Panc1 (cell line): Measurements from ENCODE around the gene RNF43. TPM values are rescaled to one million over a fixed set of nuclear protein-coding genes. Genes with fewer than 3 reads are reported as not detected.

Experiments used
- ATAC-seq: fragments of 200-7000 bp; cut with Tn5 transposase; 2 replicates; pipeline ENCODE4 v1.9.1; 2020; ENCODE audit warnings: mild to moderate bottlenecking, moderate library complexity
- BruUV-seq: library from RNA; stranded (reverse); fragments of 400-500 nt; replicated peaks from 2 replicates; lab custom pipeline; 2021; lab: Mats Ljungman, UMichigan
- CTCF ChIA-PET: fragments of 300-600 bp; sonication (Branson Sonifier 250); formaldehyde crosslinking; loops from one replicate; lab custom pipeline; 2022; ENCODE audit warnings: antibody characterized with exemption; lab: Charles Lee
- POLR2A ChIA-PET: fragments of 300-600 bp; sonication (Branson Sonifier 250); formaldehyde crosslinking; loops from one replicate; lab custom pipeline; 2022; ENCODE audit warnings: antibody characterized with exemption; lab: Charles Lee
- DNase-seq: peaks from one replicate; pipeline ENCODE4 v3.0.0-alpha.2; 2010; ENCODE audit warnings: low read depth, low spot score
- H3K27ac ChIP-seq: 2 replicates; pipeline ENCODE4 v1.5.1; 2011; ENCODE audit warnings: mild to moderate bottlenecking, low read length, inconsistent platforms
- H3K27me3 ChIP-seq: fragments of 200-500 bp; sonication (Bioruptor generic); 2 replicates; pipeline ENCODE4 v1.6.0; 2014; ENCODE audit warnings: low read length, inconsistent platforms; ENCODE audit not compliant: control insufficient read depth, insufficient read depth
- H3K36me3 ChIP-seq: fragments of 200-500 bp; sonication (Bioruptor generic); 2 replicates; pipeline ENCODE4 v1.5.1; 2014; ENCODE audit warnings: inconsistent platforms, mild to moderate bottlenecking, low read length, moderate library complexity; ENCODE audit not compliant: control insufficient read depth, insufficient read depth
- H3K4me1 ChIP-seq: 2 replicates; pipeline ENCODE4 v1.5.1; 2011; ENCODE audit warnings: inconsistent platforms, mild to moderate bottlenecking, low read length, moderate library complexity; ENCODE audit not compliant: control insufficient read depth, insufficient read depth
- H3K4me3 ChIP-seq, 2 experiments: 2 replicates each; pipeline ENCODE4 v1.5.1; 2011 to 2012; ENCODE audit warnings: low read depth in 2 of 2, low read length in 2 of 2, mild to moderate bottlenecking in 2 of 2, inconsistent platforms in 1 of 2, moderate library complexity in 1 of 2
- H3K9me3 ChIP-seq: fragments of 200-500 bp; sonication (Bioruptor generic); 2 replicates; pipeline ENCODE4 v1.5.1; 2014; ENCODE audit warnings: low read depth, mild to moderate bottlenecking, inconsistent platforms, low read length, moderate library complexity; ENCODE audit not compliant: control insufficient read depth, insufficient read depth
- POLR2AphosphoS5 ChIP-seq: IDR thresholded peaks from 2 replicates; pipeline ENCODE4 v1.6.1; 2012; ENCODE audit warnings: mild to moderate bottlenecking, low read depth, low read length, moderate library complexity
- REST ChIP-seq, 2 experiments: IDR thresholded peaks; 2 replicates each; pipeline ENCODE4 v1.6.1; 2011 to 2012; ENCODE audit warnings: low read depth in 2 of 2, control low read depth in 1 of 2, low read length in 1 of 2, mild to moderate bottlenecking in 1 of 2, moderate library complexity in 1 of 2; ENCODE audit not compliant: insufficient read depth in 1 of 2
- SIN3A ChIP-seq: IDR thresholded peaks from 2 replicates; pipeline ENCODE4 v1.6.1; 2012; ENCODE audit warnings: low read depth, mild to moderate bottlenecking, low read length, moderate library complexity, borderline replicate concordance; ENCODE audit not compliant: insufficient read depth
- TCF7L2 ChIP-seq: IDR thresholded peaks from 2 replicates; pipeline ENCODE4 v1.6.1; 2011; ENCODE audit warnings: mild to moderate bottlenecking, low read depth, low read length, inconsistent platforms
- in situ Hi-C: cut with HindIII; loops from 2 replicates; pipeline ENCODE4 v1.10.0; 2016; ENCODE audit warnings: low sequenced_read_pairs, low pct_unique_long_range_greater_than_20kb
- intact Hi-C: fragments of 100-400 bp; cut with micrococcal nuclease; formaldehyde crosslinking; loops from one replicate; pipeline ENCODE4 v1.10.0; 2022; ENCODE audit not compliant: unreplicated experiment
- total RNA-seq: library from RNA; stranded (reverse); gene quantifications from one replicate; pipeline ENCODE4 v1.2.1, GENCODE V29; 2021; ENCODE audit not compliant: unreplicated experiment
- TF ChIP-seq, protein P1 (sequence below): fragments of 450-650 bp; IDR thresholded peaks from 2 replicates; pipeline ENCODE4 v1.5.1; 2017; ENCODE audit warnings: mild to moderate bottlenecking

RNF43 gene
- total RNA-seq, 1 experiment from 2014 or later, result 4.7 TPM

DNA sequence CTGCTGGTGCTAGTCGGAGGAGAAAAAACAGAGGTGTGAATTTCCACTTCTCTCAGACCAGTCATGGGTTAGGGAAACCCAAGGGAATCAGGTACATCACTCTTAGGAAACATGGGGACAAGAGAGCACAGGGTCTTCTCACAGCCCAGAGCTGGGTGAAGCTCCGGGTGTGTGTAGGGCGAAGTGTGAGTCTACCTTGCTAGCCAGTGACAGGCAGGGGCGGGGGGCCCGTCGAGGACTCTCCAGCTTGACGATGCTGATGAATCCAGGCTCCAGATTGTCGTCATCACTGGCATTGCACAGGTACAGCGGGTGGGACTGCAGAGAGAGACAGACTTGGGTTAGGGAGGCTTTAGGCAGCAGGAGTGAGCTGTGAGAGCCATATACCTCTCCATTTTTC lies 46.6 kb downstream of the RNF43 start:
- Histone ChIP-seq H3K27ac (no peak overlapping the region), H3K9me3 (no peaks in the 10 kb centered on the region), H3K36me3 (no peaks in the 10 kb centered on the region), H3K27me3 (no peaks in the 10 kb centered on the region), H3K4me1 (no peaks in the 10 kb centered on the region), H3K4me3 (no peak overlapping the region)
- TF ChIP-seq TCF7L2 (no peak), REST (IDR thresholded peaks at IDR 0.05; ENCODE audit: insufficient read depth in 1 of 2, low read depth in 2 of 2, low read length in 1 of 2) (no peak), POLR2AphosphoS5 (no peak), SIN3A (no peak)
- TF ChIP-seq, protein P1, sequence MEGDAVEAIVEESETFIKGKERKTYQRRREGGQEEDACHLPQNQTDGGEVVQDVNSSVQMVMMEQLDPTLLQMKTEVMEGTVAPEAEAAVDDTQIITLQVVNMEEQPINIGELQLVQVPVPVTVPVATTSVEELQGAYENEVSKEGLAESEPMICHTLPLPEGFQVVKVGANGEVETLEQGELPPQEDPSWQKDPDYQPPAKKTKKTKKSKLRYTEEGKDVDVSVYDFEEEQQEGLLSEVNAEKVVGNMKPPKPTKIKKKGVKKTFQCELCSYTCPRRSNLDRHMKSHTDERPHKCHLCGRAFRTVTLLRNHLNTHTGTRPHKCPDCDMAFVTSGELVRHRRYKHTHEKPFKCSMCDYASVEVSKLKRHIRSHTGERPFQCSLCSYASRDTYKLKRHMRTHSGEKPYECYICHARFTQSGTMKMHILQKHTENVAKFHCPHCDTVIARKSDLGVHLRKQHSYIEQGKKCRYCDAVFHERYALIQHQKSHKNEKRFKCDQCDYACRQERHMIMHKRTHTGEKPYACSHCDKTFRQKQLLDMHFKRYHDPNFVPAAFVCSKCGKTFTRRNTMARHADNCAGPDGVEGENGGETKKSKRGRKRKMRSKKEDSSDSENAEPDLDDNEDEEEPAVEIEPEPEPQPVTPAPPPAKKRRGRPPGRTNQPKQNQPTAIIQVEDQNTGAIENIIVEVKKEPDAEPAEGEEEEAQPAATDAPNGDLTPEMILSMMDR, result no peak
- CTCF ChIA-PET, result no interaction called here
- no TSS peak for BruUV-seq
- POLR2A ChIA-PET, result no interaction called here
- DNase-seq, result no peak
- ATAC-seq, result no peak
- in situ Hi-C loops, result no loop called here
- intact Hi-C loops, result no loop called here

GRCh38 chr17:58370309-58370708 lies 47.0 kb downstream of the RNF43 start:
- DNase-seq, result no peak
- TF ChIP-seq TCF7L2 (no peak), REST (IDR thresholded peaks at IDR 0.05; ENCODE audit: insufficient read depth in 1 of 2, low read depth in 2 of 2, low read length in 1 of 2) (no peak)
- TF ChIP-seq, protein P1, result no peak
- Histone ChIP-seq H3K4me1 (no peaks in the 10 kb centered on the region), H3K27me3 (no peaks in the 10 kb centered on the region), H3K36me3 (no peaks in the 10 kb centered on the region), H3K9me3 (no peaks in the 10 kb centered on the region), H3K4me3 (no peak overlapping the region), H3K27ac (no peak overlapping the region)
- in situ Hi-C loops (no loop called here), intact Hi-C loops (no loop called here)
- BruUV-seq, result no TSS peak
- ChIA-PET POLR2A (no interaction called here), CTCF (no interaction called here)
- ATAC-seq, result no peak
